Effector CD8-positive, alpha-beta T cell (primary cell): Measurements from ENCODE around the gene PALLD.

Experiments
- DNase-seq: peaks from one replicate; lab custom pipeline; 2025; lab: John Stamatoyannopoulos, UW

The PALLD gene

DNA sequence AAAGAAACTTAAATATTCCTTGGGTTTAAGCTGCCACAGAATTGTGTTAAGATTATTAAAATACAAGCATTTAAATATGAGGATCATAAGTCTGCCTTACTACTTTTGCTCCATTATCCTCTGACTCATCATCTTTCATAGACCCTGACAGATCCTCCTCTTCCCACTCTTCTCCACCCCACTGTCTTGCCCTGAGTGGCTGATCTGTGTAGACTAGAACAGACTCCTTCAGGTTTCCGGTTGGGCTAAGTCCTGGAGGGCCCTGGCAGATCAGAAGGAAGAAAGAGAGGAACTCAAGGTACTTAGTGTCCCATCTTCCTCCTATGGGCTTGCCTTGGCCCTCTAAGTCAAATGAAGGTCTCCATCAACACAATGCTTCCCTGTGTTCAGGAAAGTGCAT lies 30.7 kb downstream of the PALLD start:
- DNase-seq: no peak

DNA sequence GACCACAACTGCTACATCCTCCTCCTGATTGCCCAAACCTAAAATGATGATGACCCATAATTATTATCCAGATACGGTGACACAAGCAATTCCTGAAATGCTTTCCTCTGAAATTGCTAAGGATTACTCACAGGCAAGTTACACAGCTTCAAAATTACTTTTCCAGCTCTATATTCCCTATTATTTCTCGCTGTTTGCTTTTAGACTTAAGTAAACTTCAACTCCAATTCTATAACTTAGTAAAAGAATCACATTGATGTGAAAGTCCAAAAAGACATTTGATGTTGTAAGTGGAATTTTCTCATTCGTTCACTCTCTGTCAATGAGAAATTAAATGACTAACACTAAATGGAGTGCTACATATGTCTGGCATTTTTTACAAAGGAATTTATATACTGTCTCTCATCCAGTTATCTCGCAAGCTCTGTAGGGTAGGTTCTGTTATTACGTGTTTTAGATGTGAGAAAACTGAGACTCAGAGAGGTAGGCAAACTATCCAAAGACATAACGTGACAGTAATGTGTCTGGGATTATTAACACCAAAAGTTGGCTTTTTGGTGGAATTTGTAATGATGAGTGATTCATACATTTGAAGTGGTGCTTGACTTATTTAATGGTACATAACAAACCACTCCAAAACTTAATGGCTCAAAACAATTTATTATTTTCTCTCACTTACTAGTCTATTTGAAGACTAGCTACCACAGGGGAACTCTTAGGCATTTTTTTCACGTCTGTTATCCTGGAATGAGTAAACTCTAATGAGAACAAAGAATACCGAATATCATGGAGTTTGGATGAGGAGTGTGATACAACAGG lies 31.5 kb downstream of the PALLD start:
- DNase-seq: no peak

- DNase-seq: no peak
These were observed 32.4 kb downstream of the PALLD start for GRCh38 chr4:168529257-168529656.

GRCh38 chr4:168531305-168531704 lies 34.5 kb downstream of the PALLD start:
- no peak for DNase-seq

DNA sequence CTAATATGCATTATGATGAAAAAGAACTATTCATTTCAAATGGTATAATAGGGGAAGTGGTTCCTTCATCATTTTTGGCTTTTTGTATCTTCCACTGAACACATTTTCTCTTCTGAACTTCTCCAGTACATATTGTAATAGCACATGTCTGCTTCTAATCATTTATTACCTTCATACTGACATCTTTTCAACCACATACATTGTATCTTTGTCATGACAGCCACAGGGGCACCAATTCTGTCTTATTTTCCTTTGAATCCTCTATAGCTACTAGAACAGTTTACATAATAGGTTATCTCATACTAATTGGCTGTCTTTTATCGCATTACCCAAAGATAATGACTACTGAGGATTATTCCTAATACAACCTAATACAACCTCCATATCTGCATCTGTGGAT lies 37.7 kb downstream of the PALLD start:
- DNase-seq: no peak

- DNase-seq: no peak
These were observed 38.8 kb downstream of the PALLD start for GRCh38 chr4:168535689-168536088.

DNA sequence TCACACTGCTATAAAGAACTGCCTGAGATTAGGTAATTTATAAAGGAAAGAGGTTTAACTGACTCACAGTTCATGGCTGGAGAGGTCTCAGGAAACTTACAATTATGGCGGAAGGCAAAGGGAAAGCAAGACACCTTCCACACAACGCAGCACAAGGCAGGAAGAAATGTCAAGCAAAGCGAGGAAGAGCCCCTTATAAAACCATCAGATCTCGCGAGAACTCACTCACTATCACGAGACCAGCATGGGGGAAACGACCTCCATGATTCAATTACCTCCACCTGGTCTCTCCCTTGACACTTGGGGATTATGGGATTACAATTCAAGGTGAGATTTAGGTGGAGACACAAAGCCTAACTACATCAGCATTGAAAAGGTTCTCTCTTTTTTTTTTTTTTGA lies 39.6 kb downstream of the PALLD start:
- DNase-seq: no peak

GRCh38 chr4:168537086-168537485 lies 40.2 kb downstream of the PALLD start:
- DNase-seq: no peak

- DNase-seq: no peak
These were observed 40.7 kb downstream of the PALLD start for GRCh38 chr4:168537571-168537970.

- no peak for DNase-seq
These were observed 41.8 kb downstream of the PALLD start for GRCh38 chr4:168538632-168539031.

- DNase-seq: no peak
These were observed 43.2 kb downstream of the PALLD start for GRCh38 chr4:168540086-168540485.

- DNase-seq: no peak
These were observed 43.8 kb downstream of the PALLD start for GRCh38 chr4:168540503-168541265.

DNA sequence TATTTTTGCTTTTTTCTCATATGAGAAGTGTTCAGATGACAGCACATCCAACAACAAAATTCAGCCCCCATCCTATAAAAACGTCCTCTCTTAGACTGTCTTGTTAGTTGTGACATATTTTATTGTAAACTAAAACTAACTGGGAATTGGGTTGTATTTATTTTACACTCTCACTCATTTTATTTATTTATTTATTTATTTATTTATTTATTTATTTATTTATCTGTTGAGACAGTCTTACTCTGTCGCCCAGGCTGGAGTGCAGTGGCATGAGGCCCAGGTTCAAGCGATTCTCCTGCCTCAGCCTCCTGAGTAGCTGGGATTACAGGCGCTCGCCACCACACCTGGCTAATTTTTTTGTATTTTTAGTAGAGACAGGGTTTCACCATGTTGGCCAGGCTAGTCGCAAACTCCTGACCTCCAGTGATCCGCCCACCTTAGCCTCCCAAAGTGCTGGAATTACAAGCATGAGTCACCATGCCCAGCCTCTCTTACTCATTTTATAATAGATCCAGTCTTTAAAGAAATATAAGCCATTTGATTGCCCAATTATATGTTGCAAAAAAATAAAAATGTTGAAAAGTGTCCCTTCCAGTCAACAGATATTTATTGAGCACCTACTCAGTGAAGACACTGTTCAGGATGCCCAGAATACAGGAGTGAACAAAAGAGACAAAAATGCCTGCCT lies 44.6 kb downstream of the PALLD start:
- no peak for DNase-seq

- no peak for DNase-seq
These were observed 52.3 kb downstream of the PALLD start for GRCh38 chr4:168549143-168549542.

GRCh38 chr4:168550064-168550766 lies 53.4 kb downstream of the PALLD start:
- DNase-seq: no peak

- no peak for DNase-seq
These were observed 54.4 kb downstream of the PALLD start for GRCh38 chr4:168551211-168551610.

DNA sequence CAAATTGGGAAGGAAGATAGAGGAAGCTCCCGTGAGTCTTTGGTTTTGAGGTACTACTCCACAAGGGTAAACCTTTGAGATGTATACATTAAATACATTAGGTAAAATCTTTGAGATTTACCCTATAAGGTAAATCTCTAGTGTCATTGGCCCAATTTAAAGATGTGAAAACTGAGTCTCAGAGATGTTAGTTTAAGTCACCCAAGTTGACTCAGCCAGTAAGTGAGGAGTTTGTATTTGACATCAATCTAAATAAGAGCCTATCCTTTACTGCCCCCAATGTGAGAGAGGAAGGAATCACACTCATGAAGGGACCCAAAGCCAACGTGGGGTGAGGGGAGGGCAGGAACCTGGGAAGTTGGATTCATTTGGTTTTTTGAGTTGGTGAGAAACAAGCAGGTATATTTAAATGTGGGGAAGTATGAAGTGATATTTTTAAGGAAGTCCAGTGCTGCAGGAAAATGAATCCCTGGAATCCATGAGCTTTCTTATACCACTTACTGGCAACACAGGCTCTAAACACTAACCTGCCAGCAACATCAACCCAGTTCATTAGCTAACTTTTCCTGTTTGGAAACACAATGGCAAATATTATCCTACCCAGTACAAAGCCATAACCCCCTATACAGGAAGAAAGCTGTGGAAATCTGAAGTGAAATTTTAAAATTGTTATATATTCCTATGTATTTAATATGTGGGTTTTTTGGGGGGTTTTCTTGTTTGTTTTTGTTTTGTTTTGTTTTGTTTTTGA lies 55.3 kb downstream of the PALLD start:
- no peak for DNase-seq

DNA sequence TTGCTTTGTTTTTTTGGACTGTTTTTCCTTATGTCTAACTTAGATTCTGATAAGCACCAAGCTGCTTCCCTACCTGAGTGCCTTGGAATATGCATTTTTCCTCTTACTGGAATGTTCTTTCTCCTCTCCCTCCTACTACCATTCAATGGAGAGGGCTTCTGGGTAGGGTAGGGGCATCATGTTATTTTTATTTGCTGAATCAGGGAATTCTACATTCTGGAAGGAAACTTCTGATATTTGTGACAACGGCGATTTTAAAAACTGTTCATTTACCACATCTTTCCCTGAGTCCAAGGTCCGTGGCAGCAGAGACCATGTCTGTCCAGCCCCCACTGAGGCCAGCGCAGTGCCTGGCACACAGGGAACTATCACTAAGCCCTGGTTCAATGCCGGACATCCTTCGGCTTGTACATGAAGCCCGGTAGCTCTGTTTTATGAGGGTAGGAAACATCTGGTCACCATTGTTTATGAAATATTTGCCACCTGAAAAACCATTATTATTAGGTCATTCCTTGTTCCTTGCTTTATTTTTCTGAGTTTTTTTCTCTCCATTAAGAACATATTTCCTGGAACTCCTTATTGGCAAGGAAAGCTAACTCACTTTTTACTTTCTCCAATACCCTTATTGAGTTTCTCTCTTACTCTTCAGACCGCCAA lies 57.0 kb downstream of the PALLD start:
- no peak for DNase-seq

- no peak for DNase-seq
These were observed 58.6 kb downstream of the PALLD start for GRCh38 chr4:168555437-168555836.

DNA sequence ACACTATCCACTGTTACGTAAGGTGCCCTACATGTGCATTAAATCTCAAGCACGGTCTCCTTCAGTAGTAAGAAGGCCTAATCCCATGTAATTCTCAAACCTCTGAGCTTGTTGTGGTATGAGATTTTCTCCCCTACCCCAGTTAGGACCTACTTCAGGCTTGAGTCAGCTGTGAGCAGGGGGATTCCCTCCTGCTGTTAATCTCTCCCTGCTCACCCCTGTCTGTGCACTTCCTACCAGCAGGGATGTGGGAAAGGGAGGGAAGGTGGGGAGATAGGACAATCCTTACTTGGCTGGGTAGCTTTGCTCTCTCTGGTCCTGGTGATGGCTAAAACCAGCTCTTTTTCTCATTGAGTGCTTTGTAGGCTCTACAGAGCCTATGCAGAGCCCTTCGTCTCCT lies 60.8 kb downstream of the PALLD start:
- no peak for DNase-seq

GRCh38 chr4:168558599-168558998 lies 61.7 kb downstream of the PALLD start:
- DNase-seq: no peak
